Brain microvascular endothelial cell (primary cell): ENCODE results near the gene FGF9.
A peak's percentile ranks its signal among the peaks of the same experiment; 100 is the strongest.

Experiments
- DNase-seq: peaks from one replicate; pipeline ENCODE4 v3.0.0-alpha.2; 2020
- H3K27ac ChIP-seq: fragments of 250-450 bp; sonication (Bioruptor Pico); 2 replicates; pipeline ENCODE4 v1.5.1; 2020; ENCODE audit warnings: mild to moderate bottlenecking, moderate library complexity
- H3K27me3 ChIP-seq: fragments of 250-450 bp; sonication (Bioruptor Pico); replicated peaks from 2 replicates; pipeline ENCODE4 v1.5.1; 2020; ENCODE audit warnings: mild to moderate bottlenecking
- H3K36me3 ChIP-seq: fragments of 250-450 bp; sonication (Bioruptor Pico); replicated peaks from 2 replicates; pipeline ENCODE4 v1.5.1; 2020; ENCODE audit warnings: mild to moderate bottlenecking
- H3K4me3 ChIP-seq: 2 replicates; pipeline ENCODE4 v1.5.1; 2011; ENCODE audit warnings: low read depth, mild to moderate bottlenecking, control low read depth, low read length, moderate library complexity
- in situ Hi-C: cut with HindIII; loops from 2 replicates; pipeline ENCODE4 v1.10.0; 2017; ENCODE audit warnings: low sequenced_read_pairs, low pct_ligation_motif_present
- TF ChIP-seq, protein P1 (sequence below): IDR thresholded peaks from 2 replicates; pipeline ENCODE4 v1.5.1; 2011; ENCODE audit warnings: low read depth, mild to moderate bottlenecking, moderate library complexity, low read length, control low read depth, inconsistent platforms; ENCODE audit errors: missing control alignments

FGF9 gene

DNA sequence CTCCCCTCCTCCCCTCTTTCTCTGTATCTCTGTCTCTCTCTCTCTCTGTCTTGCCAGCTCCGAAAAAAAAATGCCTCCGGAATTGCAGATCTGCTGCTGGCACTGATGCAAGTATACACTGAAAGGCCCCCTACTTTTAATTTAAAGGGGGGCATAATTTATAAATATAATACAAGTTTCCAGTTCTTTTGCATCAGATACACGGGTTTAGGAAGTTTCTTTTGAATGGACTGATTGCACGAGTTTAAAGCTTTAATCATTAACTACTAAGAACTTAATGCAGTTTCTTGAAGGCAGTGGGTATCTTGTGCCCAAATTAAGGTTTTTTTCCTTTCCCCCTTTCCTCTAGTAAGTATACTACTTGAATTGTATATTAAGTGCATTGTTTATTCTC is 1.4 kb downstream of the FGF9 start:
- no peak overlapping the region for H3K27ac ChIP-seq
- TF ChIP-seq, protein P1, sequence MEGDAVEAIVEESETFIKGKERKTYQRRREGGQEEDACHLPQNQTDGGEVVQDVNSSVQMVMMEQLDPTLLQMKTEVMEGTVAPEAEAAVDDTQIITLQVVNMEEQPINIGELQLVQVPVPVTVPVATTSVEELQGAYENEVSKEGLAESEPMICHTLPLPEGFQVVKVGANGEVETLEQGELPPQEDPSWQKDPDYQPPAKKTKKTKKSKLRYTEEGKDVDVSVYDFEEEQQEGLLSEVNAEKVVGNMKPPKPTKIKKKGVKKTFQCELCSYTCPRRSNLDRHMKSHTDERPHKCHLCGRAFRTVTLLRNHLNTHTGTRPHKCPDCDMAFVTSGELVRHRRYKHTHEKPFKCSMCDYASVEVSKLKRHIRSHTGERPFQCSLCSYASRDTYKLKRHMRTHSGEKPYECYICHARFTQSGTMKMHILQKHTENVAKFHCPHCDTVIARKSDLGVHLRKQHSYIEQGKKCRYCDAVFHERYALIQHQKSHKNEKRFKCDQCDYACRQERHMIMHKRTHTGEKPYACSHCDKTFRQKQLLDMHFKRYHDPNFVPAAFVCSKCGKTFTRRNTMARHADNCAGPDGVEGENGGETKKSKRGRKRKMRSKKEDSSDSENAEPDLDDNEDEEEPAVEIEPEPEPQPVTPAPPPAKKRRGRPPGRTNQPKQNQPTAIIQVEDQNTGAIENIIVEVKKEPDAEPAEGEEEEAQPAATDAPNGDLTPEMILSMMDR = no peak
- no peak overlapping the region for H3K4me3 ChIP-seq
- in situ Hi-C loops = no loop called here
- no peak for DNase-seq
- peaks cover 56% of the 10 kb centered on the region for H3K27me3 ChIP-seq
- H3K36me3 ChIP-seq = no peaks in the 10 kb centered on the region

DNA sequence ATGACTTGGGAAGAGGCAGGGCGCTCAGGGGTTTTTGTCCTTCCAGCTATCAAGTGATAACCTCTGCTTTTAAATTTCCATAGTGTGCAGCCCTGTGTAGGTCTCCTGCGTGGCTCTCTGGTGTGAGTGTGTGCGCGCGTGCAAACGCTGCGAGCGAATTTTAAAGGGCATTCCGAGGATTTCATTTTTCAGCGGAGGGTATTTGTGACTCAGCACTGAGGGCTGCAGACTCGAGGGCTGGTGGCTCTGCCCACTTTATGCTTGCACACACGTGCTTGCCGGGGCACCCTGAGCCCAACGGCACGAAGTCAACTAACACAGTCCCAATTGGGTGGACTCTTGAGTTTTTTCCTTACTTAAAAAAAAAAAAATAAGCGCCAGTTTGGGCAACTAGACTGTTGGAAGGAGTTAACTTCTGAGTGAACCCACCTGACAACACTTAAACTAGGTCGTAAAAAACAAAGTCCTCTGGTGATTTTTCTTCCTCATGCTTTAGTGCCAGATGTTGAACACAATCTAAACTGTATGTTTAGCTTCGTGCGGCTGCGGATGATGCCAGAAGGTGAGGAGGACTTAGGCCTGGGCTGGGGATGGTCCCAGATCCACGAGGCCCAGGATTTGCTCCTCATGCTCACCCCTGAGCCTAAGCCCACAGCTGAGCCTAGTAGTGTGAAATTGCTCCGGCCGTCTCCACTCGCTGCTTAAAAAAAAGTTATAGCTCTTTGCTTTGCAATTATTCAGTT is 2.1 kb downstream of the FGF9 start:
- no peak overlapping the region for H3K27ac ChIP-seq
- H3K36me3 ChIP-seq = no peaks in the 10 kb centered on the region
- in situ Hi-C loops = no loop called here
- TF ChIP-seq, protein P1 = no peak
- no peak overlapping the region for H3K4me3 ChIP-seq
- DNase-seq = no peak
- peaks cover 56% of the 10 kb centered on the region for H3K27me3 ChIP-seq

DNA sequence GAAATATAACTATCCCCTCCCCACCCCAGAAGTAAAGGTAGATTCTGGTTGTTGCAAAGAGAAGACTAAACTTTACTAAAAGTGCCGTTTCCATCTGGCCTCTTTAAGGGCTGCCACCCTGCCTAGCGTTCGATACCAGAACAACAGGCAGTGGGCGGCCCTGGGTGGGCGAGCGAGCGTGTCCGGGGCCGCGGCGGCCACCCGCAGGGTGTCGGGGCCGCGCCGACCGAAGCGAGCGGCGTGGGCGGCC is 2.6 kb downstream of the FGF9 start:
- no peak for DNase-seq
- TF ChIP-seq, protein P1 = peak; percentile 16

DNA sequence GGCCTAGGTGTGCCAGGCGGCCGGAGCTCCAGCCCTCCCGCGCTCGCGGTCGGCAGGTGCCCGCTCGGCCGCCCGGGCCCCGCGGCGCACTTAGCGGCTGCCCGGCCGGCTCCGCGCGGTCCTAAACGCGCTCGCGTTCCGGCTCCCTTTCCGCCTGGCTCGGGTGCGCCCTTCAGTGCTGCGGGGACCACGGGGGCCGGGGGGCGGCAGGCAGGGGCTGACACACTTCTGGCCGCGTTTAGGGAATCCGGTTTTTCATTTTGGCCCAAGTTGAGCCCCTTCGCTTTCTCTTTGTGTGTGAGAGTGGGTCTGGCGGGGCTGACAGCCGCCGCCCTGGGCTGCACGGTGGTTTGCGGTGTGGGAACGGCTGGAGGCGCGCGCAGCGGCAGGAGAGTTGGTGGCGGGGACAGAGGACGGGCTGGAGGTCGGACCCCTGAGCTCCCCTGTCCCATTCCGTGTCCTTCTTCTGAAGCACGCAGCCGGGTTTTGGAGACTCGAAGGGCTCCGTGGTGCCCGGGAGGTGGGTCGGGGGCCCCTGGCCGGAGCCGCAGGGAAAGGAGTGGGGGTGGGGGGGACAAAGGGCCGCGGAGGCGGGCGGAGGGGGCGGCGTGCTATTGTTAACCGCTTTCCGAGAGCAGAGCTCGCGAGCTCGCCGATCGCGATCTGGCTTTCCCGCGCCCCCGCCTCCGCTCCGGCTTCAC is 3.1 kb downstream of the FGF9 start:
- no peak for DNase-seq
- no peaks in the 10 kb centered on the region for H3K36me3 ChIP-seq
- in situ Hi-C loops = no loop called here
- peak overlapping the region; percentile 47 for H3K4me3 ChIP-seq
- H3K27ac ChIP-seq = no peak overlapping the region
- TF ChIP-seq, protein P1 = no peak
- peaks cover 53% of the 10 kb centered on the region for H3K27me3 ChIP-seq

More for the DNA sequence above, 2.6 kb downstream of the FGF9 start:
- H3K27ac ChIP-seq = no peak overlapping the region
- no peaks in the 10 kb centered on the region for H3K36me3 ChIP-seq
- no peak overlapping the region for H3K4me3 ChIP-seq
- in situ Hi-C loops = no loop called here
- peaks cover 56% of the 10 kb centered on the region for H3K27me3 ChIP-seq

DNA sequence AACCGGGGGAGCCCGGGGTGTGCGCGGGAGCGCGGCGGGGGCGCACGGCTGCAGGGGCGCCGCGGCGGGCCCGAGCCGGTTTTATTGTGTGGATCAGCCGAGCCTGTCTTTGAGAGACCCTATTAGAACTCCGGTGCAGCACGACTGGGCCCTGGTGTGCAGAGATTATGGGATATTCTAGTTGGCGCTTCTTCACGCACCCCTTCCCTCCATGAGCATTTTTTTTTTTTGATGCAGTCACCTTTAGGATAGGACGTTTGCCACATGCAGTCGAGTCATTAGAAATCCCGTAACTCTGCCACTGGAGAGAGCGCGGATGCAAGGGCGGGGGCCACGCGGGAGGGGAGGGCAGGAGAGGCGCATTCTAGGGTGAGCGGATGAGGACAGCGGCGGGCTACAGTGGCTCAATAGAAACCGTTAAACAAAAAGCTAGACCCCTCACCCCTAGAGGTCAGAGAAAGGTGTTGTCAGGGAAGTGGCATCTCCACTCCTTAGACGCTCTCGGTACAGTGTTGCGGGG is 3.7 kb downstream of the FGF9 start:
- TF ChIP-seq, protein P1 = no peak
- H3K27me3 ChIP-seq = peaks cover 49% of the 10 kb centered on the region
- in situ Hi-C loops = no loop called here
- DNase-seq = no peak
- no peaks in the 10 kb centered on the region for H3K36me3 ChIP-seq
- H3K27ac ChIP-seq = no peak overlapping the region
- peak overlapping the region; percentile 5 for H3K4me3 ChIP-seq
